ENCODE measurements around the gene NPL.

The NPL gene

GRCh38 chr1:182752077-182752988 is 37.2 kb upstream of the NPL start:
- Histone ChIP-seq H4K20me1 (ENCODE audit: insufficient read depth, low read length) (no peaks in the 10 kb centered on the region), H3K4me1 (ENCODE audit: low read length) (no peaks in the 10 kb centered on the region), H3K27me3 (ENCODE audit: low read depth, low read length) (peaks cover 16% of the 10 kb centered on the region), H3K4me3 (ENCODE audit: low read length) (no peak overlapping the region), H3K79me2 (ENCODE audit: low read length) (no peaks in the 10 kb centered on the region), H3K27ac (ENCODE audit: low read length) (no peak overlapping the region), H3K9me3 (ENCODE audit: insufficient read depth, low read length) (no peaks in the 10 kb centered on the region), H3K36me3 (replicated peaks; ENCODE audit: low read depth, low read length) (no peaks in the 10 kb centered on the region), H2AFZ (ENCODE audit: low read depth, low read length) (no peak overlapping the region), H3K4me2 (ENCODE audit: low read length) (no peak overlapping the region), H3K9ac (ENCODE audit: low read length) (no peak overlapping the region)
- TF ChIP-seq CTCF (IDR thresholded peaks at IDR 0.05; ENCODE audit: low read depth, low read length) = no peak
- no peak for TF ChIP-seq EZH2phosphoT487 (IDR thresholded peaks at IDR 0.05; ENCODE audit: low read depth)

DNA sequence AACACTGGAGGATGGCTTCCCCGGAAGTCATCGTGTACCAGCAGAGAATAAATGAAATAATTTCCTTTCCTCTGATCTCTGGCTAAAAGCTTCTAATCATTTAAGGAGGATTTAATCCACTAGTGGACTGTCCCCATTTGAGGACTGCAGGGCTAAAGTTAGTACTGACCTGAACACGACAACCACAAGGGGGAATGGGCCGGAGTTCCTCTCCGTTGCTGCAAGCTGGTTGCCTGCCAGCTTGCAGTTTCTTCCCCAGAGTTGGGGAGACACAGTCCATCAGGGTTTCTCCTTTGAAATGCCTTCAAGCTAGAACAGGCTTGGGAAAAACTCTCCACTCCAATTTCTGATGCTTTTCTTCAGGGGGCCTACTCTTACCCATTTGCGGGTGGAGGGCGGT is 35.5 kb upstream of the NPL start:
- no peaks in the 10 kb centered on the region for H4K20me1 ChIP-seq (ENCODE audit: insufficient read depth, low read length)
- H3K27me3 ChIP-seq (ENCODE audit: low read depth, low read length) = peaks cover 10% of the 10 kb centered on the region
- H3K79me2 ChIP-seq (ENCODE audit: low read length) = no peaks in the 10 kb centered on the region
- H3K4me1 ChIP-seq (ENCODE audit: low read length) = no peaks in the 10 kb centered on the region
- no peaks in the 10 kb centered on the region for H3K9me3 ChIP-seq (ENCODE audit: insufficient read depth, low read length)
- H3K4me3 ChIP-seq (ENCODE audit: low read length) = no peak overlapping the region
- H3K27ac ChIP-seq (ENCODE audit: low read length) = no peak overlapping the region
- TF ChIP-seq EZH2phosphoT487 (IDR thresholded peaks at IDR 0.05; ENCODE audit: low read depth) (no peak), CTCF (IDR thresholded peaks at IDR 0.05; ENCODE audit: low read depth, low read length) (no peak)
- no peak overlapping the region for H3K4me2 ChIP-seq (ENCODE audit: low read length)
- no peak overlapping the region for H3K9ac ChIP-seq (ENCODE audit: low read length)
- no peaks in the 10 kb centered on the region for H3K36me3 ChIP-seq (replicated peaks; ENCODE audit: low read depth, low read length)
- H2AFZ ChIP-seq (ENCODE audit: low read depth, low read length) = no peak overlapping the region

GRCh38 chr1:182754543-182755314 is 34.8 kb upstream of the NPL start:
- Histone ChIP-seq H4K20me1 (ENCODE audit: insufficient read depth, low read length) (no peaks in the 10 kb centered on the region), H3K9me3 (ENCODE audit: insufficient read depth, low read length) (no peaks in the 10 kb centered on the region), H3K79me2 (ENCODE audit: low read length) (no peaks in the 10 kb centered on the region), H3K4me2 (ENCODE audit: low read length) (no peak overlapping the region), H3K27ac (ENCODE audit: low read length) (no peak overlapping the region), H3K36me3 (replicated peaks; ENCODE audit: low read depth, low read length) (no peaks in the 10 kb centered on the region), H3K27me3 (ENCODE audit: low read depth, low read length) (peaks cover 10% of the 10 kb centered on the region), H3K4me1 (ENCODE audit: low read length) (no peaks in the 10 kb centered on the region), H3K4me3 (ENCODE audit: low read length) (no peak overlapping the region), H2AFZ (ENCODE audit: low read depth, low read length) (no peak overlapping the region), H3K9ac (ENCODE audit: low read length) (no peak overlapping the region)
- no peak for TF ChIP-seq EZH2phosphoT487 (IDR thresholded peaks at IDR 0.05; ENCODE audit: low read depth)

- Histone ChIP-seq H3K27ac (ENCODE audit: low read length) (no peak overlapping the region), H3K4me3 (ENCODE audit: low read length) (no peak overlapping the region), H3K79me2 (ENCODE audit: low read length) (no peaks in the 10 kb centered on the region), H3K9ac (ENCODE audit: low read length) (no peak overlapping the region), H3K4me2 (ENCODE audit: low read length) (no peak overlapping the region), H2AFZ (ENCODE audit: low read depth, low read length) (no peak overlapping the region), H4K20me1 (ENCODE audit: insufficient read depth, low read length) (no peaks in the 10 kb centered on the region), H3K9me3 (ENCODE audit: insufficient read depth, low read length) (no peaks in the 10 kb centered on the region), H3K4me1 (ENCODE audit: low read length) (no peaks in the 10 kb centered on the region), H3K27me3 (ENCODE audit: low read depth, low read length) (peaks cover 10% of the 10 kb centered on the region), H3K36me3 (replicated peaks; ENCODE audit: low read depth, low read length) (no peaks in the 10 kb centered on the region)
- TF ChIP-seq CTCF (IDR thresholded peaks at IDR 0.05; ENCODE audit: low read depth, low read length) = no peak
- no peak for TF ChIP-seq EZH2phosphoT487 (IDR thresholded peaks at IDR 0.05; ENCODE audit: low read depth)
These were observed 33.9 kb upstream of the NPL start for GRCh38 chr1:182755632-182756031.

Data from OCI-LY3 (cell line).